ENCODE measurements around the gene FRS2. TPM values are rescaled to one million over a fixed set of nuclear protein-coding genes. Genes with fewer than 3 reads are reported as not detected.

The FRS2 gene
- total RNA-seq, 1 experiment from 2014 or later: 28.1 TPM

DNA sequence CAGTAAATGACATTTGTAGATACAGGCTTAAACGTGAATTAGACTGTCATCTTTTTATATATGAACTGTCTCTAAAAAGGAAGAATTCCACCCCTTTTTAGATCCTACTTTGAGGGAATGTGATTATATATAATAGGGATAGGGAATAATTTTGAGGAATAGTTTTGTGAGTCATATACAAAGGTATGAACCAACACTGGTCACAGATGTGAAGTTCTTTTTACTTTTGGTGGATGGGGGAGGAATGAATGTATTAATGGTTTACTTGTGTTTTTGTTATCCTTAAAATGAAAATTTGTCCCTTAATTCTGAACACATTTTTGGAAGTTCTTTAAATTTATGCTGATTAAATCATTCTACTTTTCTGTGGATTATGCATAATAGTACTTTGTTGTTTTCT is 30.4 kb downstream of the FRS2 start:
- Mint-ChIP-seq H3K36me3 (ENCODE audit: insufficient read depth, unreplicated experiment) (peaks cover 11% of the 10 kb centered on the region), H3K4me1 (ENCODE audit: insufficient read depth, unreplicated experiment) (peaks cover 45% of the 10 kb centered on the region), H3K9me3 (ENCODE audit: unreplicated experiment) (no peaks in the 10 kb centered on the region), H3K27ac (ENCODE audit: low read depth, unreplicated experiment) (peak overlapping the region; percentile 73), H3K27me3 (ENCODE audit: insufficient read depth, unreplicated experiment) (no peaks in the 10 kb centered on the region), H3K4me3 (ENCODE audit: unreplicated experiment) (peak overlapping the region; percentile 24)
- TF ChIP-seq, protein P1, sequence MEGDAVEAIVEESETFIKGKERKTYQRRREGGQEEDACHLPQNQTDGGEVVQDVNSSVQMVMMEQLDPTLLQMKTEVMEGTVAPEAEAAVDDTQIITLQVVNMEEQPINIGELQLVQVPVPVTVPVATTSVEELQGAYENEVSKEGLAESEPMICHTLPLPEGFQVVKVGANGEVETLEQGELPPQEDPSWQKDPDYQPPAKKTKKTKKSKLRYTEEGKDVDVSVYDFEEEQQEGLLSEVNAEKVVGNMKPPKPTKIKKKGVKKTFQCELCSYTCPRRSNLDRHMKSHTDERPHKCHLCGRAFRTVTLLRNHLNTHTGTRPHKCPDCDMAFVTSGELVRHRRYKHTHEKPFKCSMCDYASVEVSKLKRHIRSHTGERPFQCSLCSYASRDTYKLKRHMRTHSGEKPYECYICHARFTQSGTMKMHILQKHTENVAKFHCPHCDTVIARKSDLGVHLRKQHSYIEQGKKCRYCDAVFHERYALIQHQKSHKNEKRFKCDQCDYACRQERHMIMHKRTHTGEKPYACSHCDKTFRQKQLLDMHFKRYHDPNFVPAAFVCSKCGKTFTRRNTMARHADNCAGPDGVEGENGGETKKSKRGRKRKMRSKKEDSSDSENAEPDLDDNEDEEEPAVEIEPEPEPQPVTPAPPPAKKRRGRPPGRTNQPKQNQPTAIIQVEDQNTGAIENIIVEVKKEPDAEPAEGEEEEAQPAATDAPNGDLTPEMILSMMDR (IDR thresholded peaks at IDR 0.05; ENCODE audit: unreplicated experiment): no peak
- no peak for DNase-seq (ENCODE audit: unreplicated experiment)
- intact Hi-C loops (cut with micrococcal nuclease): no loop called here
- CTCF ChIA-PET: interaction anchor here (0.6 to 2.1 kb wide), 2 partner anchors 23 to 74 kb away, joined by 3 to 4 read pairs; no protein-coding TSS in a partner anchor
- POLR2A ChIA-PET: interaction anchor here (0.7 to 3.8 kb wide), 4 partner anchors 17 to 50 kb away, joined by 4 to 17 read pairs (median 4); partner anchors contain the start of gene FRS2
- no TSS peak for BruUV-seq (replicated peaks)

DNA sequence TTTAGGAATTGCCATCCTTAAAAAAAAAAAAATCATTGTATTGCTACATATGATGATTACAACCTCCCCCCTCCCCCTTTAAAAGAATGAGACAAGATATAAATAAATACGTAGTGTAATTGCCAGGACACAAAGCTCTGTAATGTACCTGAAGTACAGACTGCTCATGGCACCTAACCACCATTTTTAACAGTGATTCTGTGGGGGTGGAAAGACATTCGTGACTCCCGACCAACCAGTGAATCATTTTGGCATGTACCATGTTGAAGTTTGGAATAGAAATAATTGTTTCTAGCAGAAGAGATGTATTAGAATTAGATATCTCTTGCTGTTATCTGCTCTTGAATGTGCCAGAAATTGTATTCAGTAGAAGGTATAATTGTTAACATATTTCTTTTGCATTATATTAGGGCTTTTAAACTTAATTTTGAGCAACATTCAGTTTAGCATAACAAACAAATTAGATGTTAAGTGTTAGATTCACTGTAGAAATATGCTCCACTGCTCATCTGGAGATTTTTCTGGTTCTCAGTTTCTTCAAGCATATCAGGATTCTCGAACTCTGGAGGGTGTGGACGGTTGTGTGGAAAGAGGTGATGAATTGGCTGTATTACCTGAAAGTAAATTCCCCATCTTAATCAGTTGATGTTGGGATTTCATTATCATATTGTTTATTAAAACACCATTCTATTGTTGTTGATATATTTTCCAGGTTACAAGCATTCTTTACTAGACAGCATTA is 31.1 kb downstream of the FRS2 start:
- peak overlapping the region; percentile 73 for H3K27ac Mint-ChIP-seq (ENCODE audit: low read depth, unreplicated experiment)
- H3K9me3 Mint-ChIP-seq (ENCODE audit: unreplicated experiment): no peaks in the 10 kb centered on the region
- TF ChIP-seq, protein P1 (IDR thresholded peaks at IDR 0.05; ENCODE audit: unreplicated experiment): no peak
- H3K27me3 Mint-ChIP-seq (ENCODE audit: insufficient read depth, unreplicated experiment): no peaks in the 10 kb centered on the region
- peaks cover 11% of the 10 kb centered on the region for H3K36me3 Mint-ChIP-seq (ENCODE audit: insufficient read depth, unreplicated experiment)
- DNase-seq (ENCODE audit: unreplicated experiment): peak; percentile 42
- H3K4me3 Mint-ChIP-seq (ENCODE audit: unreplicated experiment): peak overlapping the region; percentile 24
- ChIA-PET CTCF (interaction anchor here (0.6 to 2.1 kb wide), 5 partner anchors 8 to 73 kb away, joined by 3 to 5 read pairs (median 3); no protein-coding TSS in a partner anchor), POLR2A (interaction anchor here (0.6 to 3.8 kb wide), 8 partner anchors 12 to 133 kb away, joined by 3 to 17 read pairs (median 4); partner anchors contain the start of gene FRS2)
- peaks cover 47% of the 10 kb centered on the region for H3K4me1 Mint-ChIP-seq (ENCODE audit: insufficient read depth, unreplicated experiment)
- no TSS peak for BruUV-seq (replicated peaks)
- intact Hi-C loops (cut with micrococcal nuclease): no loop called here

DNA sequence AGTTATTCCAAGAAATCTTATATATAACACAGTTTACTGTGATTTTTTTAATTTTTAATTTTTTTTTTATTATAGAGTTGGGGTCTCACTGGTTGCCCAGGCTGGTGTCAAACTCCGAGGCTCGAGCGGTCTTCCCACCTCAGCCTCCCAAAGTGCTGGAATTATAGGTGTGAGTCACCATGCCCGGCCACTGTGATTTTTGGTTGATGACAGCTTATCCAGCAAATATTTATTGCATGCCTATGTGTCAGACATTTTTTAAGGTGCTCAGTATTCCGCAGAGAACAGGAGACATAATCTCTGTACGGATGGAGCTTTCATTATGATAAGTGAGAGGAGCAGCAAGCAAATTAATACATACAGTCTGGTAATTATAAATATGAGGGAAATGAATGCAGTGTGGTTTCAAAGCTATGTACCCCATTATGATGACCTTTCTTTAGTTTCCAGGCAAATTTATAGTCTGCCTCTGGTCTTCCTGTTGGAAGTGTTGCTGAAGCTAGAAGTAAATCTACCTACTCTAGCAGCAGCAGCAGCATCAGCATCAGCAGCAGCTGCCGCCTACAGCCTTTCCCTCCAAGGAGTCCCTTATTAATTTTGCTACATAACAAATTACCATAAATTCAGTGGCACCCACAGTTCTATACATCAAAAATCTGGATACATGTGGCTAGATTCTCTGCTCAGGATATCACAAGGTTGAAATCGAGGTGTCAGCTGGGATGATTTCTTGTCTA is 32.3 kb downstream of the FRS2 start:
- Mint-ChIP-seq H3K27ac (ENCODE audit: low read depth, unreplicated experiment) (peak overlapping the region; percentile 22), H3K4me3 (ENCODE audit: unreplicated experiment) (peak overlapping the region; percentile 43), H3K4me1 (ENCODE audit: insufficient read depth, unreplicated experiment) (peaks cover 44% of the 10 kb centered on the region), H3K9me3 (ENCODE audit: unreplicated experiment) (no peaks in the 10 kb centered on the region), H3K36me3 (ENCODE audit: insufficient read depth, unreplicated experiment) (peaks cover 11% of the 10 kb centered on the region), H3K27me3 (ENCODE audit: insufficient read depth, unreplicated experiment) (no peaks in the 10 kb centered on the region)
- TF ChIP-seq, protein P1 (IDR thresholded peaks at IDR 0.05; ENCODE audit: unreplicated experiment): no peak
- peak; percentile 61 for DNase-seq (ENCODE audit: unreplicated experiment)
- POLR2A ChIA-PET: interaction anchor here (0.7 to 3.8 kb wide), 10 partner anchors 8 to 67 kb away, joined by 3 to 17 read pairs (median 4); partner anchors contain the start of gene FRS2
- no TSS peak for BruUV-seq (replicated peaks)
- intact Hi-C loops (cut with micrococcal nuclease): no loop called here
- CTCF ChIA-PET: interaction anchor here (0.8 to 1.8 kb wide), 5 partner anchors 9 to 67 kb away, joined by 3 to 5 read pairs (median 3); no protein-coding TSS in a partner anchor

GRCh38 chr12:69508091-69508490 is 37.9 kb downstream of the FRS2 start:
- peaks cover 51% of the 10 kb centered on the region for H3K4me1 Mint-ChIP-seq (ENCODE audit: insufficient read depth, unreplicated experiment)
- TF ChIP-seq, protein P1 (IDR thresholded peaks at IDR 0.05; ENCODE audit: unreplicated experiment): no peak
- DNase-seq (ENCODE audit: unreplicated experiment): no peak

More at GRCh38 chr12:69508091-69508490, 37.9 kb downstream of the FRS2 start:
- Mint-ChIP-seq H3K36me3 (ENCODE audit: insufficient read depth, unreplicated experiment) (peaks cover 11% of the 10 kb centered on the region), H3K27ac (ENCODE audit: low read depth, unreplicated experiment) (no peak overlapping the region), H3K9me3 (ENCODE audit: unreplicated experiment) (no peaks in the 10 kb centered on the region), H3K4me3 (ENCODE audit: unreplicated experiment) (no peak overlapping the region), H3K27me3 (ENCODE audit: insufficient read depth, unreplicated experiment) (no peaks in the 10 kb centered on the region)
- ChIA-PET POLR2A (interaction anchor here (1.0 to 1.2 kb wide), 2 partner anchors 9 to 32 kb away, joined by 3 read pairs; no protein-coding TSS in a partner anchor), CTCF (no interaction called here)
- intact Hi-C loops (cut with micrococcal nuclease): no loop called here
- BruUV-seq (replicated peaks): no TSS peak

All from MCF 10A (cell line).